ENCODE measurements around the gene HMGB2.

Gene HMGB2

DNA sequence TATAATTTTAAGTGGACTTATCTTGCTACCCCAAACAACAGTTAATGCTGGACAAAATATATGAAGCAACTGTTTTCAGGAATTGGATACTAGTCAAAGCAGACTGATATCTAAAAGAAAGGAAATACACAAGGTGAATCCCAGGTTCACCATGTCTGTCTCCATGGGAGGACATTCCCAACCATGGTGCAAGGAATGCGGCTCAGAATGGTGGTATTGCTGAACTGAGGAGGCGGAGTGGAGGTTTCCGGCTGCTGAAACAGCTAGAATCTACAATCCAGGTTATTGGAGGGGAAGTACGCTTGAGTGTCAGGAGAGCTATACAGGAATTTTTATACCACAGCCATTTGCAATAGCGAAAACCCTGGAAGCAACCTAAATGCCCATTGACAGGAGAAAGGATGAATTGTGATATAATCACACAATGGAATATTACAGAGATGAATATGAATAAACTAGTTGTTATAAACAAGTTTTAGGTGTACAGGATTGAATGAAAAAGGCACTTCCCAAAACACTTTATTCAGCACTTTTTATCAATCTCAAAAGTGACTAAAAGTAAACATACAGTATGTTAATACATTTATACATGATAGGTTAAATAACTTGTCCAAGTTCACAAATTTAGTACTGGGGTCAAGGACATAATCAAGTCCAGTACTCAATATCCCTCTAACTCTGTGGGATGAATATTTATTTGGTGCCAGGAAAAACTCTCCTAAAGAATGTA, 9.0 kb downstream of the HMGB2 start:
- peaks cover 51% of the 10 kb centered on the region for H3K36me3 Mint-ChIP-seq (ENCODE audit: low read depth)
- no peak overlapping the region for H3K4me3 Mint-ChIP-seq

DNA sequence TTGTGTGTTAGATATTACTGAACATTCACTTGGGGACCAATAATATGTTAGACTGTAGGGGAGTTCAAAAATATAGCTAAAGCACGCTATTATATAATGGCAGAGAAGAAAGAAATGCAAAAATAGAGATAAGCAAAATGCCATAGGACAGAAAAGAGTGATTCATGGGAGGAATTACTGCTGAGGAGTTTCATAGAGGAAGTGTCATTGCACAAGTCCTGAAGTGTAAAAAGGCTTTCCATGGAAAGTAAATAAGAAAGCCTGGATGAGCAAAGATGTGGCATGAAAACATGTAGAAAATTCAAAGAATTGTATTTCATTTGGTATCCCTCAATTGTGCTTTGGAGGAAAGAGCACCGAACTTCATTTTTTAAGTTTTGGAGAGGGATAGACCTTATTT, 14.5 kb downstream of the HMGB2 start:
- no peak overlapping the region for H3K27ac Mint-ChIP-seq
- no peaks in the 10 kb centered on the region for H3K27me3 Mint-ChIP-seq (ENCODE audit: low read depth)
- no peaks in the 10 kb centered on the region for H3K9me3 Mint-ChIP-seq
- DNase-seq (ENCODE audit: low spot score), result no peak
- H3K4me1 Mint-ChIP-seq (ENCODE audit: low read depth), result peaks cover 8% of the 10 kb centered on the region
- no peak overlapping the region for H3K4me3 Mint-ChIP-seq
- peaks cover 16% of the 10 kb centered on the region for H3K36me3 Mint-ChIP-seq (ENCODE audit: low read depth)

More for the DNA sequence above, 9.0 kb downstream of the HMGB2 start:
- Mint-ChIP-seq H3K4me1 (ENCODE audit: low read depth) (peaks cover 12% of the 10 kb centered on the region), H3K27ac (peak overlapping the region; percentile 13), H3K9me3 (no peaks in the 10 kb centered on the region), H3K27me3 (ENCODE audit: low read depth) (no peaks in the 10 kb centered on the region)
- no peak for DNase-seq (ENCODE audit: low spot score)

DNA sequence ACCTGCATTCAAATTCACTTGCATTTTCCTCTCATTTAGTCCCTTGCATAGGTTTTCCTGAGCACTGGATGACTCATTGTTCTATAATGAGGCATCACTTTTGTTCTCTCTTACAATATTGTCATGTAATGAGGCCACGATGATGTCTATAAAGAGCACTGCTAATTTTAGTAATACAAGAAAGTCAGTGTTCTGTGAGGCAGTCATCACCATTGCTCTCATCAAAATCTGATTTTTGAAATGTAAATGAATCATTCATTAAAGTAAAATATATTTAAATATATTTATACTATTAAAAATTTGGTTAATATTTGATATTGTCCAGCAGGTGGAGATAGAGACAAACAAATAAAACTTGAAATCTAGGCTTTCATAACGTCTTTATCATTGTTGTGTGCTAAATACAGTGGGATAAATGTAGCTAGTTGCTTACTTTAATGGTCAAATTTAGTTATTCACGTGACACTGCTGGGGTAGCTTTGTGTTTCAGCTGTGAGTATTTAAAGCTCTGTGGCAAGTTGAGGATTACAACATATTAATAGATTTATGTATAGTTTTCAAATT, 15.4 kb downstream of the HMGB2 start:
- Mint-ChIP-seq H3K4me3 (no peak overlapping the region), H3K4me1 (ENCODE audit: low read depth) (peaks cover 8% of the 10 kb centered on the region), H3K9me3 (no peaks in the 10 kb centered on the region), H3K27me3 (ENCODE audit: low read depth) (no peaks in the 10 kb centered on the region), H3K27ac (no peak overlapping the region), H3K36me3 (ENCODE audit: low read depth) (peaks cover 15% of the 10 kb centered on the region)
- no peak for DNase-seq (ENCODE audit: low spot score)

DNA sequence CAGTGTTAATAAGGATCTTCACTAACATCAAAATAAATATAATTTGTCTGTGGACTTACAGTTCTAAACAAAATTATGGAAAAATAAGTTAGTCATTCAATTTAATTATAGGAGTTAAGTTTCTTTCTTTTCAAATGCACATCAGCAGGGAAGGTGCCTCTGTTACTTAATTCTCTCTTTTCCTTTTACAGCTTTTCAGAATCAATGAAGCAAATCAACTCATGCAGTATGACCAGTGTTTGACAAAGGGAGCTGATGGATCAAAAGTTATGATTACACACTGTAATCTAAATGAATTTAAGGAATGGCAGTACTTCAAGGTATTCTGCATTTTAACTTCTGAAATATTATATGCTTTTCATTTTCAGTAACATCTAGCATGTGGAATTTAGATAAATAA, 15.9 kb downstream of the HMGB2 start:
- DNase-seq (ENCODE audit: low spot score), result no peak
- no peak overlapping the region for H3K27ac Mint-ChIP-seq
- peaks cover 15% of the 10 kb centered on the region for H3K36me3 Mint-ChIP-seq (ENCODE audit: low read depth)
- H3K9me3 Mint-ChIP-seq, result no peaks in the 10 kb centered on the region
- H3K27me3 Mint-ChIP-seq (ENCODE audit: low read depth), result no peaks in the 10 kb centered on the region
- H3K4me3 Mint-ChIP-seq, result no peak overlapping the region
- H3K4me1 Mint-ChIP-seq (ENCODE audit: low read depth), result peaks cover 8% of the 10 kb centered on the region

DNA sequence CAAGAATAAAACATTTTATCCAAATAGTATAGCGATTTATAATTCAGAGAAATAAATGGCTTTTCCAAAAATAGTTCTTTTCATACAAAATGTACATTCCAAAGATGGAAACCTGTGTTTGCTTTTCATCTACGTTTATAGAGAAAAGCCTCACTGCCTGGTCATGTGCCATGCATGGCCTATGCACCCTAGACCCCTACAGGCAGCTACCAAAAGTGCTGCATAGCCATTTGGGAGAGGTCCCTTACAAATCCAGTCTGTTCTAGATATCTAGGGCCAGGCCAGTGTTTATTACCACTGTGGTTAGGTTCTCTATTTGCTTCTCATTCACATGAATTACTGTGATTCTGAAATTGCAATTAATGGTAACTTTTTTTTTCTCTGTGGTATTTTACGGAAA, 17.2 kb downstream of the HMGB2 start:
- DNase-seq (ENCODE audit: low spot score), result no peak
- H3K4me3 Mint-ChIP-seq, result no peak overlapping the region
- peaks cover 8% of the 10 kb centered on the region for H3K4me1 Mint-ChIP-seq (ENCODE audit: low read depth)
- H3K9me3 Mint-ChIP-seq, result no peaks in the 10 kb centered on the region
- H3K27me3 Mint-ChIP-seq (ENCODE audit: low read depth), result no peaks in the 10 kb centered on the region
- no peak overlapping the region for H3K27ac Mint-ChIP-seq
- H3K36me3 Mint-ChIP-seq (ENCODE audit: low read depth), result peaks cover 13% of the 10 kb centered on the region

DNA sequence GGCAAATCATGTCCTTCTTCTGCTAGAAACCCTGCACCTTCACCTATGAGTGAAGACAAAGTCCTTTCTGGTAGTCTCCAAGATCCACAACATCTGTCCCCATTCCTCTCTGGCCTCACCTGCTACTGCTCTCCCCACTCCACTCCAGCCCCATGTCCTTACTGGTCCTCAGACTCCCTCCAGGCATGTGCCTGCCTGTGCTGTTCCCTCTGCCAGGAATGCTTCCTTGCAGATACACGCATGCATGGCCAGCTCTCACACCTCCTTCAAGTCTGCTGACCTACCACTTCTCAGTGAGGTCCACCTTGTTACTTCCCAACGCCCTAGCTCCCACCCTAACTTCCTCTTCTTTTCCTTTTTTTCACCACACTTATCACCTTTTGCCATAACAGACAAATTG, 18.1 kb downstream of the HMGB2 start:
- Mint-ChIP-seq H3K27me3 (ENCODE audit: low read depth) (no peaks in the 10 kb centered on the region), H3K27ac (no peak overlapping the region), H3K4me3 (no peak overlapping the region), H3K9me3 (no peaks in the 10 kb centered on the region), H3K36me3 (ENCODE audit: low read depth) (peaks cover 10% of the 10 kb centered on the region), H3K4me1 (ENCODE audit: low read depth) (peaks cover 9% of the 10 kb centered on the region)
- DNase-seq (ENCODE audit: low spot score), result no peak

DNA sequence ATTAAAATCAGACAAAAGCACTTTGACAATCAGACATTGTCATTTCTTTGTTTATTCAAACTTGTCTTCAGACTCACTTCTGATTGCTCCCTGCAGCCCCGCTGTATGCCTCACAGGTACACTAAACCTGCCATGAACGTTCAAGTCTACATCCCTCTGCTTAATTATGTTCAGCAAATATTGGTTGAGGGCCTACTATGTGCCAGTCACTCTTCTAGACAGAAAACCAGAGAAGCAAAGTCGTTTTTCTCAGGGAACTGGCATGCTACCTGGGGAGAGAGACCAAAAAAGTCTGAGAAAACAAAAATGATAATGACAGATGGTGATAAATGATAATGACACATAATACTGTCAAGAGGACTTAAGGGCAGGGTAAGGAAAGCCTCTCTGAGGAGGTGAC, 19.4 kb downstream of the HMGB2 start:
- Mint-ChIP-seq H3K4me3 (no peak overlapping the region), H3K9me3 (no peaks in the 10 kb centered on the region), H3K4me1 (ENCODE audit: low read depth) (peaks cover 9% of the 10 kb centered on the region), H3K27me3 (ENCODE audit: low read depth) (no peaks in the 10 kb centered on the region), H3K36me3 (ENCODE audit: low read depth) (peaks cover 9% of the 10 kb centered on the region), H3K27ac (no peak overlapping the region)
- DNase-seq (ENCODE audit: low spot score), result no peak

DNA sequence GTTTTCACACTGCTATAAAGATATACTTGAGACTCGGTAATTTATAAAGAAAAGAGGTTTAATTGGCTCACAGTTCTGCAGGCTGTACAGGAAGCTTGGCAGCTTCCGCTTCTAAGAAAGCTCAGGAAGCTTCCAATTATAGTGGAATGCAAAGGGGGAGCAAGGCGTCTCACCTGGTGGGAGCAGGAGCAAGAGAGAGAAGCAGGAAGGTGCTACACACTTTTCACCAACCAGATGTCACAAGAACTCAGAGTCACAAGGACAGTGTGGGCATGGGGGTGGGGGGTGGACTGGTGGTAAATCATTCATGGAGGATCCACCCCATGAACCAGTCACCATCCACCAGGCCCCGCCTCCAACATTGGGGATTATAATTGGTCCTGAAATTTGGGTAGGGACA, 22.8 kb downstream of the HMGB2 start:
- H3K4me1 Mint-ChIP-seq (ENCODE audit: low read depth), result peaks cover 1% of the 10 kb centered on the region
- H3K4me3 Mint-ChIP-seq, result no peak overlapping the region
- no peaks in the 10 kb centered on the region for H3K9me3 Mint-ChIP-seq
- H3K27ac Mint-ChIP-seq, result no peak overlapping the region
- peaks cover 9% of the 10 kb centered on the region for H3K36me3 Mint-ChIP-seq (ENCODE audit: low read depth)
- no peak for DNase-seq (ENCODE audit: low spot score)
- no peaks in the 10 kb centered on the region for H3K27me3 Mint-ChIP-seq (ENCODE audit: low read depth)

DNA sequence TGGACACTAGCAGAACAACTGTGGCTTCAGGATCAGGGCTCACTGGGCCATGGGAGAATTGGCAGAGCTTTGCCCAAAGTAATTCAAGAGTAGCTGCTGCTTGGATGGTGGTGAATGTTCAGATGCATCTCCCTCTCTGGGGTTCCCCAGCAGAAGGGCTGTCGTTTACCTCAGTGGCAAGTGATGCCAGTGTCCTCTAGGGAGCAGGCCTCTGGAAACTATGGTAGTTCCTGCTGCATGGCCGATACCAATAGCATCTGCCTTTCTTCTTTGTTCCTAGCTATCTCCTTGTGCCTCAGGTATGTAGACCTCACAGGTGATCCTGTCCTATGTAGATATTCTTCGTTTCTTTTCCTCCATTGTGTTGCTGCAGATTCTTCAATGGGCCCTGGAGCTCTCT, 26.4 kb downstream of the HMGB2 start:
- no peak overlapping the region for H3K27ac Mint-ChIP-seq
- no peak for DNase-seq (ENCODE audit: low spot score)
- peaks cover 1% of the 10 kb centered on the region for H3K4me1 Mint-ChIP-seq (ENCODE audit: low read depth)
- peaks cover 9% of the 10 kb centered on the region for H3K36me3 Mint-ChIP-seq (ENCODE audit: low read depth)
- H3K9me3 Mint-ChIP-seq, result no peaks in the 10 kb centered on the region
- H3K4me3 Mint-ChIP-seq, result no peak overlapping the region
- no peaks in the 10 kb centered on the region for H3K27me3 Mint-ChIP-seq (ENCODE audit: low read depth)

DNA sequence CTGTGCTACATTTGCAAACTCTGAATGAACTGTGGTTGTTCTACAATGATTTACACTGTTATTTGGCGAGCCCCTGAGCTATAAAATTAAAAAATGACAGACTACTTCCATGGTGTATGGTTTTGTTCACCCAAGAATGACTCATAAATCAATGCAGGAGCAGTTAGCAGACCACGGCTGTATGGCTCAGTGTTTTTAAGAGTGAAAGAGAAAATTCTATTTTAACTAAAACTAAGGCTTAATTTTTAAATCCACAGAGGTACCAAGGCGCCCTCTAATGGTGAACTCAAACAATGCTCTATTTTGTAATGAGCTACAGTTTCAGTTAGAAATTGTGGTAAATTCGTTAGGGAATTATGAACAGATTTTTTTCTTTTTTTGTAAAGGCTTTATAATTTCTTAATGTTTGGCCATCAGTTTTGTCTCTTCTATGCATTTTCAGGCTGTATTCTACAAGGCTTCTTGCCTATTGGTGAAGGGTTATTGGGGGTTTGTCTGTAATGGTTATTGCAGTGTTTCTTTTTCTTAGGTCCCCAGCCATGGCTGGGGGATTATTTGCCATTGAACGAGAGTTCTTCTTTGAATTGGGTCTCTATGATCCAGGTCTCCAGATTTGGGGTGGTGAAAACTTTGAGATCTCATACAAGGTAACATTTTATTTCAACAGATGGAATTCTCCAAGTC, 32.5 kb downstream of the HMGB2 start:
- H3K4me1 Mint-ChIP-seq (ENCODE audit: low read depth), result peaks cover 5% of the 10 kb centered on the region
- H3K4me3 Mint-ChIP-seq, result no peak overlapping the region
- H3K9me3 Mint-ChIP-seq, result no peaks in the 10 kb centered on the region
- no peaks in the 10 kb centered on the region for H3K27me3 Mint-ChIP-seq (ENCODE audit: low read depth)
- DNase-seq (ENCODE audit: low spot score), result no peak
- H3K36me3 Mint-ChIP-seq (ENCODE audit: low read depth), result no peaks in the 10 kb centered on the region
- no peak overlapping the region for H3K27ac Mint-ChIP-seq

DNA sequence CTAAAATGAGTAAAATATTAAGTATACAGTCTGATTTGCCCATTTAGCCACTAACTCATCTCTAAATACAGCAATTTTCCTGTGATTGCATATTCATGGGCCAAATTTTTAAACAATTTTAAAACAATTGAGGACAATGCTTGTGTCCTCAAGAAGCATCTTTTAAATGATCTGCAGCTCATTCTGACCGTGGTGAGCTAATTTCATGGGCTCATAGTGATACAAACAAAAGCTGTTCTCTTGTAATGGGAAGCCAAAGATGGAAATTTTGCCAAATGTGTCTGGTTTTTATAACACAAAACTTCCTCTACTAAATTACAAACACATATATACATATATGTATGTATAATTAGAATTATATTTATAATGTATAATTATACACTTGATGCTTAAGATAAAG, 39.7 kb downstream of the HMGB2 start:
- DNase-seq (ENCODE audit: low spot score), result no peak

DNA sequence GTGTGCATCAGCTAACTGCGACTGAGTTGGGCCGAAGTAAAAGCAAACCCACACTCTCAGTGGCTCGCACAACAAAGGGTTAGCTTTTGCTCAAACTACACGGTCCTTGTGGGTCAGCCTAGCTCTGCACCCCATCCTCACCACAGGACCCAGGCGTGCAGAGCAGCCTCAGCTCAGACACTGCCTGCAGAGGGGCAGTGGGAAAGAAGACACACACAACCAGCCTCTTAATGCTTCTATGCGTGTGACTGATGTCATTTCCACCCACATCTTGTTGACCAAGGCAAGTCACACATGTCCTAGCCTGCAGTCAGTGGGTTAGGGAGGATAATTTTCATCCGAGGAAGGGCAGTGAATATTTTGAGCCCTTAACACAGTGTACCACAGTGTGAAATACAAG, 40.5 kb downstream of the HMGB2 start:
- Mint-ChIP-seq H3K9me3 (no peaks in the 10 kb centered on the region), H3K27ac (no peak overlapping the region)
- DNase-seq (ENCODE audit: low spot score), result no peak

More for the DNA sequence above, 39.7 kb downstream of the HMGB2 start:
- peaks cover 5% of the 10 kb centered on the region for H3K4me1 Mint-ChIP-seq (ENCODE audit: low read depth)
- H3K4me3 Mint-ChIP-seq, result no peak overlapping the region
- no peaks in the 10 kb centered on the region for H3K9me3 Mint-ChIP-seq
- no peaks in the 10 kb centered on the region for H3K36me3 Mint-ChIP-seq (ENCODE audit: low read depth)
- H3K27me3 Mint-ChIP-seq (ENCODE audit: low read depth), result no peaks in the 10 kb centered on the region
- no peak overlapping the region for H3K27ac Mint-ChIP-seq

DNA sequence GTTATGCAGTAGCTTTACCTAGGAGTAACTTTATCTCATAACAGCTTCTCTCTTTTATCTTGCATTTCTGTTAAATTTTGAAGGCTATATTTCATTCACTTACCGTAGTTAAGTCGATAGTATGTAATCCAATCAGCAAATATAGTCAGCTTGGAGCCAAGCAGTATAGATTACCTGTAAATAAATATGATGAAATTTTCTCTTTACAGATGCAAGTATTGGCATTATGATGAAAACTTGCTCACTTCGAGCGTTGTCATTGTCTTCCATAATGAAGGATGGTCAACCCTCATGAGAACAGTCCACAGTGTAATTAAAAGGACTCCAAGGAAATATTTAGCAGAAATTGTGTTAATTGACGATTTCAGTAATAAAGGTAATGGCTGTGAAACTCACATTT, 42.3 kb downstream of the HMGB2 start:
- Mint-ChIP-seq H3K4me3 (no peak overlapping the region), H3K27ac (no peak overlapping the region), H3K36me3 (ENCODE audit: low read depth) (no peaks in the 10 kb centered on the region), H3K27me3 (ENCODE audit: low read depth) (no peaks in the 10 kb centered on the region), H3K9me3 (peaks cover 10% of the 10 kb centered on the region), H3K4me1 (ENCODE audit: low read depth) (peaks cover 18% of the 10 kb centered on the region)
- no peak for DNase-seq (ENCODE audit: low spot score)

More for the DNA sequence above, 40.5 kb downstream of the HMGB2 start:
- Mint-ChIP-seq H3K4me3 (no peak overlapping the region), H3K4me1 (ENCODE audit: low read depth) (peaks cover 13% of the 10 kb centered on the region), H3K36me3 (ENCODE audit: low read depth) (no peaks in the 10 kb centered on the region), H3K27me3 (ENCODE audit: low read depth) (no peaks in the 10 kb centered on the region)

DNA sequence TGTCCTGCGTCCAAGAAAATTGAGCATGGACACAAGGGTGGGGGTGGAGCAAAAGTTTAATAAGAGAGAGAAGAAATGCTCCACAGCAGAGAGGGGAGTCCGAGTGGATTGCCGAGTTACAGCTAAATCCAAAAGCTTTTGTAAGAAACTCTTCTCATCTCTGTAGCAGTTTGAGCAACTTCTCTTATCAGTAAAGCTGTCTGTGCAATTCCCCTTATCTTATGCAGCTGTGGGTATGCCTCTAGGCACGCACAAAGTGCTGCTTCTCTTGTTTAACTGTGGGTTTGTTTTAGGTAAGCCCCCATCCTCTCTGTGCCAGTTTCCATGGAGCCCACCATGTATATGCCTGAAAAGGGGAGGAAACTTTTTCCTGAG, 44.8 kb downstream of the HMGB2 start:
- no peaks in the 10 kb centered on the region for H3K27me3 Mint-ChIP-seq (ENCODE audit: low read depth)
- peaks cover 31% of the 10 kb centered on the region for H3K9me3 Mint-ChIP-seq
- peaks cover 18% of the 10 kb centered on the region for H3K4me1 Mint-ChIP-seq (ENCODE audit: low read depth)
- H3K27ac Mint-ChIP-seq, result peak overlapping the region; percentile 66
- DNase-seq (ENCODE audit: low spot score), result no peak
- H3K36me3 Mint-ChIP-seq (ENCODE audit: low read depth), result peaks cover 8% of the 10 kb centered on the region
- H3K4me3 Mint-ChIP-seq, result peak overlapping the region; percentile 78

All from T-helper 2 cell treated with Interferon-gamma antibody and Interleukin-4, amounts not matched to agents 5 μg/mL and 100 μg/mL, for 36 hours (primary cell).